K562 (cell line): ENCODE measurements around the gene TMEM132C. TPM values are rescaled to one million over a fixed set of nuclear protein-coding genes. Genes with fewer than 3 reads are reported as not detected.

ENCODE experiments used
- KAT2B ChIP-seq: IDR thresholded peaks from one replicate; pipeline ENCODE4 v1.6.1; 2012; ENCODE audit warnings: low read depth, mild to moderate bottlenecking, control low read depth, inconsistent platforms, low read length, moderate library complexity
- polyA plus RNA-seq, 8 experiments: library from polyadenylated mRNA; depleted of rRNA in 4 of 8; stranded (reverse) in 5 of 8; unstranded in 3 of 8; fragments of >200 nt; fragmentation: Nextera tagmentation in 2 of 8; fragmentation: Illumina TruSeq in 1 of 8; extraction: Ambion mirVana in 2 of 8; extraction: Trizol in 1 of 8; gene quantifications; 2 replicates each; pipeline versions ENCODE4 v1.2.1 to v1.2.3, GENCODE V29; 2011 to 2014; ENCODE audit warnings: inconsistent platforms in 1 of 8, missing spikeins in 1 of 8
- total RNA-seq, 7 experiments: library from RNA; depleted of rRNA in 6 of 7; stranded (reverse); fragments of >200 nt in 6 of 7; fragmentation: Illumina TruSeq in 2 of 7; extraction: Trizol in 2 of 7; gene quantifications; 2 replicates each; pipeline versions ENCODE4 v1.2.1 to v1.2.3, GENCODE V29; 2011 to 2021; ENCODE audit warnings: low replicate concordance in 1 of 7
- TF ChIP-seq, protein P1 (sequence below), 2 experiments: fragments of 450-650 bp; formaldehyde crosslinking in 1 of 2; IDR thresholded peaks; 2 replicates each; pipeline versions ENCODE4 v1.4.0 to v1.6.1; 2014 to 2020; ENCODE audit warnings: mild to moderate bottlenecking in 2 of 2, borderline replicate concordance in 1 of 2, low read depth in 1 of 2
- TF ChIP-seq, protein P2 (sequence below): fragments of 450-650 bp; IDR thresholded peaks from 2 replicates; pipeline ENCODE4 v1.6.1; 2016; ENCODE audit warnings: low read depth, mild to moderate bottlenecking, moderate library complexity

The TMEM132C gene
- total and polyA plus RNA-seq, 9 of the 15 experiments (the other 6 are each of a cell fraction or from before 2014, with no cell fraction given), result not detected

DNA sequence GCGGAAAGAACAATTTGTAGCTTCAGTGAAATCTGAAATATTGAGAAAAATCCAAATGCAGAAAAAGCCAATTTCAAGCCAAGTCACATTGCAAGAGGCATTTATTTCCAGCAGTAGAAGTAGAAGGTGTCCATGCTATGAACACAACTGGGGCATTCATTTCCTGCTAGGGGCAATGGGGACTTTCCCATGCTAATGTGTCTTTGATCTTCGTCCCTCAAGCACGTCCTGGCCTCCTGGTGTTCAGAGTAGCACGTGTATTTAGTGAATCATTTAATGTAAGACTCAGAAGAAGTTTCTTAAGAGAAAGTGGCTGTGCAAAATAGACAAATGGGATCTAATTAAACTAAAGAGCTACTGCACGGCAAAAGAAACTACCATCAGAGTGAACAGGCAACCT, 267.9 kb downstream of the TMEM132C start (continued):
- TF ChIP-seq, protein P1, sequence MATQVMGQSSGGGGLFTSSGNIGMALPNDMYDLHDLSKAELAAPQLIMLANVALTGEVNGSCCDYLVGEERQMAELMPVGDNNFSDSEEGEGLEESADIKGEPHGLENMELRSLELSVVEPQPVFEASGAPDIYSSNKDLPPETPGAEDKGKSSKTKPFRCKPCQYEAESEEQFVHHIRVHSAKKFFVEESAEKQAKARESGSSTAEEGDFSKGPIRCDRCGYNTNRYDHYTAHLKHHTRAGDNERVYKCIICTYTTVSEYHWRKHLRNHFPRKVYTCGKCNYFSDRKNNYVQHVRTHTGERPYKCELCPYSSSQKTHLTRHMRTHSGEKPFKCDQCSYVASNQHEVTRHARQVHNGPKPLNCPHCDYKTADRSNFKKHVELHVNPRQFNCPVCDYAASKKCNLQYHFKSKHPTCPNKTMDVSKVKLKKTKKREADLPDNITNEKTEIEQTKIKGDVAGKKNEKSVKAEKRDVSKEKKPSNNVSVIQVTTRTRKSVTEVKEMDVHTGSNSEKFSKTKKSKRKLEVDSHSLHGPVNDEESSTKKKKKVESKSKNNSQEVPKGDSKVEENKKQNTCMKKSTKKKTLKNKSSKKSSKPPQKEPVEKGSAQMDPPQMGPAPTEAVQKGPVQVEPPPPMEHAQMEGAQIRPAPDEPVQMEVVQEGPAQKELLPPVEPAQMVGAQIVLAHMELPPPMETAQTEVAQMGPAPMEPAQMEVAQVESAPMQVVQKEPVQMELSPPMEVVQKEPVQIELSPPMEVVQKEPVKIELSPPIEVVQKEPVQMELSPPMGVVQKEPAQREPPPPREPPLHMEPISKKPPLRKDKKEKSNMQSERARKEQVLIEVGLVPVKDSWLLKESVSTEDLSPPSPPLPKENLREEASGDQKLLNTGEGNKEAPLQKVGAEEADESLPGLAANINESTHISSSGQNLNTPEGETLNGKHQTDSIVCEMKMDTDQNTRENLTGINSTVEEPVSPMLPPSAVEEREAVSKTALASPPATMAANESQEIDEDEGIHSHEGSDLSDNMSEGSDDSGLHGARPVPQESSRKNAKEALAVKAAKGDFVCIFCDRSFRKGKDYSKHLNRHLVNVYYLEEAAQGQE (IDR thresholded peaks at IDR 0.05; ENCODE audit: borderline replicate concordance), result no peak
- TF ChIP-seq, protein P1 (CRISPR knock-in tag; IDR thresholded peaks at IDR 0.05; ENCODE audit: low read depth), result no peak
- no peak for TF ChIP-seq KAT2B
- TF ChIP-seq, protein P2, sequence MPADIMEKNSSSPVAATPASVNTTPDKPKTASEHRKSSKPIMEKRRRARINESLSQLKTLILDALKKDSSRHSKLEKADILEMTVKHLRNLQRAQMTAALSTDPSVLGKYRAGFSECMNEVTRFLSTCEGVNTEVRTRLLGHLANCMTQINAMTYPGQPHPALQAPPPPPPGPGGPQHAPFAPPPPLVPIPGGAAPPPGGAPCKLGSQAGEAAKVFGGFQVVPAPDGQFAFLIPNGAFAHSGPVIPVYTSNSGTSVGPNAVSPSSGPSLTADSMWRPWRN, result no peak
